ENCODE data around the gene CDC20B. TPM values are rescaled to one million over a fixed set of nuclear protein-coding genes. Genes with fewer than 3 reads are reported as not detected.

The CDC20B gene
- total RNA-seq, 1 donor from 2014 or later = not detected

DNA sequence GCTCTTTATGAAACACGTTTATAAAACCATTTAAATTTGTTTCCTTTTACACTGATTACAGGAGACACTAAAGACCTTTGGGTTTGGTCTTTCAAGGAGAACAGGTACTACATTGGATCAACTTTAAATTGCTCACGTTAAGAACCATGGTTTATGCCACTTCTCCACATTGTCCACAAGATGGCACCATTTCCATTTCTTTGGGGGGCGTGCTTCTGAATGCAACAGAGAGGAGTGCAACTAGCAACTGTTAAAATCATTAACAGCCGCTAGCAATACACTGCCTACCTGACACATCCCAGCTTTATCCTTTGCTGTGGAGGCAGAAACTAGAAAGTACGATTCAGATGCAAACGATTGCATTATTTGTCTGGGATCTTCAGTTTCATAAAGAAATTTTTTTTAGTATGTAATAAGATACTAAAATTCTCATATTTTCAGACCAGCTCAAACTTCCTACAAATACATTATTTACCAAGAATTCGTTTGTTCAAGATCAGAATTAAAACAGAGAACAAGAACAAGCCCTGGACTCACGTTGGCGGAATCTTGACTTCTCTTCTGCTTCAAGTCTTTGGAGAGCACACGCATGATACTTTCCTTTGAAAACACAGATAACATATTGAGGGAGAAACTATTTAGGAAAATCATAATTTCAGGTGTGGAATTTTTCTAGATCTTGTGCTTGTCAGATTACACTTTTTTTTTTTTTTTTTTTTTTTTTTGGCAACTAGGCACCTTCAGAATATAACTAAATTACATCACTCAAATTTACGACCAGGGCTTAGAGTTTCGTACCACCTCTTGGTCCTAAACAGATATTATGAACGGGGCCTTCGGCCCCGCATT is 702 bp downstream of the CDC20B start:
- FAIRE-seq = no peak
- peak; percentile 79 for DNase-seq (ENCODE audit: low read depth)
- Histone ChIP-seq H3K36me3 (ENCODE audit: control insufficient read depth, insufficient read depth, low read length) (no peaks in the 10 kb centered on the region), H3K4me3 (ENCODE audit: low read depth, low read length) (peak overlapping the region; percentile 45), H3K27me3 (ENCODE audit: control insufficient read depth, insufficient read depth, low read length) (no peaks in the 10 kb centered on the region)
- TF ChIP-seq, protein P1, sequence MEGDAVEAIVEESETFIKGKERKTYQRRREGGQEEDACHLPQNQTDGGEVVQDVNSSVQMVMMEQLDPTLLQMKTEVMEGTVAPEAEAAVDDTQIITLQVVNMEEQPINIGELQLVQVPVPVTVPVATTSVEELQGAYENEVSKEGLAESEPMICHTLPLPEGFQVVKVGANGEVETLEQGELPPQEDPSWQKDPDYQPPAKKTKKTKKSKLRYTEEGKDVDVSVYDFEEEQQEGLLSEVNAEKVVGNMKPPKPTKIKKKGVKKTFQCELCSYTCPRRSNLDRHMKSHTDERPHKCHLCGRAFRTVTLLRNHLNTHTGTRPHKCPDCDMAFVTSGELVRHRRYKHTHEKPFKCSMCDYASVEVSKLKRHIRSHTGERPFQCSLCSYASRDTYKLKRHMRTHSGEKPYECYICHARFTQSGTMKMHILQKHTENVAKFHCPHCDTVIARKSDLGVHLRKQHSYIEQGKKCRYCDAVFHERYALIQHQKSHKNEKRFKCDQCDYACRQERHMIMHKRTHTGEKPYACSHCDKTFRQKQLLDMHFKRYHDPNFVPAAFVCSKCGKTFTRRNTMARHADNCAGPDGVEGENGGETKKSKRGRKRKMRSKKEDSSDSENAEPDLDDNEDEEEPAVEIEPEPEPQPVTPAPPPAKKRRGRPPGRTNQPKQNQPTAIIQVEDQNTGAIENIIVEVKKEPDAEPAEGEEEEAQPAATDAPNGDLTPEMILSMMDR (IDR thresholded peaks at IDR 0.05; ENCODE audit: insufficient read depth, low read length, severe bottlenecking) = peak; percentile 69

DNA sequence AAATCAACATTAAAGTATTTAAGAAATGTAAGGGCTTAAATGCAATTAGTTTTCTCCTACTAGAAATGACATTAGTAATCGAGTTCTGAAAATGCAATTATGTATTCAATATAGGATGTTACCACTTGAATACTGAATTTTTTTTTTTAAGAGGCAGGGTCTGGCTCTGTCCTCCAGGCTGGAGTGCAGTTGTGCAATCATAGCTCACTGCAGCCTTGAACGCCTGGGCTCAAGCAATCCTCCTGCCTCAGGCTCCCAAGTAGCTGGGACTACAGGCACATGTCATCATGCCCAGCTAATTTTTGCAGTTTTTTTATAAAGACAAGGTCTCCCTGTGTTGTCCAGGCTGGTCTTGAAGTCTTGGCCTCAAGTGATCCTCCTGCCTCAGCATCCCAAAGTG is 1.5 kb downstream of the CDC20B start:
- no peaks in the 10 kb centered on the region for H3K36me3 ChIP-seq (ENCODE audit: control insufficient read depth, insufficient read depth, low read length)

DNA sequence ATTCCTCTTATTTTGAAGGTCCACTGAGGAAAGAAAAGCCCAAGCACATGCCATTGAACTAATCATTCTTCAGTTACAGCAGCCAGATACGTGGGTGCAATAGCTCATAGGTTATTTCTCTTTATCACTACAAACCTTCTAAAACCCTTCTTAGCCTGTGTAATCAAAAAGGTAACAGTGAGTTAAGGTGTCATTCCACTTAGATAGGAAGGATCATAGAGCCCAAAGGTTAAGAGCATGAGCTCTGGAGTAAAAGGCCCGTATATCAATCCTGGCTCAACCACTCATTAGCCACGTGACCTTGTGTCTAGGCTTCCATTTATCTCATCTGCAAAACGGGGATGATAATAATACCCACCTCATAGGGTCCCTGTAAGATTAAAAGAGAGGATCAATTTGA is 10.3 kb downstream of the CDC20B start:
- no peak for DNase-seq (ENCODE audit: low read depth)
- Histone ChIP-seq H3K36me3 (ENCODE audit: control insufficient read depth, insufficient read depth, low read length) (peaks cover 1% of the 10 kb centered on the region), H3K27me3 (ENCODE audit: control insufficient read depth, insufficient read depth, low read length) (no peaks in the 10 kb centered on the region), H3K4me3 (ENCODE audit: low read depth, low read length) (no peak overlapping the region)
- TF ChIP-seq, protein P1 (IDR thresholded peaks at IDR 0.05; ENCODE audit: insufficient read depth, low read length, severe bottlenecking) = no peak
- FAIRE-seq = no peak

More for the DNA sequence above, 1.5 kb downstream of the CDC20B start:
- DNase-seq (ENCODE audit: low read depth) = no peak
- TF ChIP-seq, protein P1 (IDR thresholded peaks at IDR 0.05; ENCODE audit: insufficient read depth, low read length, severe bottlenecking) = no peak
- Histone ChIP-seq H3K27me3 (ENCODE audit: control insufficient read depth, insufficient read depth, low read length) (no peaks in the 10 kb centered on the region), H3K4me3 (ENCODE audit: low read depth, low read length) (no peak overlapping the region)
- FAIRE-seq = no peak

DNA sequence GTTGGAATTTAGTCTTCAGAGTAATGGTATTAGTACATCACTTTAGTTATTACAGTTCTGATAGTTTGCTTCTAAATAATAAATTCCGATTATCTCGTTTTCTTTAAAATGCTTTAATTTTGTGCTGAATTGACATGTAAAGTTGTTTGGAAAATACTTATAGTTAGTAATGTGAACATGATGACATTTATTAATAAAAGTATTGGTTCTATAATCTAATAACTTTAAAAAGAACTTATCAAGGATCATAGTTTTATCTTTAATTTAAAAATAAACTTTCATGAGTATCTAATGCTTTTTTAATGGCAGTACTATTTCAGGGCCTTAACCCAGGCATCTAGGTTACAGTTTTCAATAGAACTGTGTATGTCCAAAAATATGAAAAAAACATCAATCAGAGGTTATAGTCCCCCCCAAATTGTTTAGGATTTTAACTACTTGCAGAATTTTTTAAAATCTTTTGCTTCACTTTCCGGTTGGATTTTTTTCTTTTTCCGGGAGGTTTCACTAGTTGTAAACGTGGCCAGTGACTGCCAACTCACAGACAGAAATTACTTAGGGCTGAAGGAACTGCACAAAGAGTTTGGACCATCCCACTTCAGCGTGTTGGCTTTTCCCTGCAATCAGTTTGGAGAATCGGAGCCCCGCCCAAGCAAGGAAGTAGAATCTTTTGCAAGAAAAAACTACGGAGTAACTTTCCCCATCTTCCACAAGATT is 12.3 kb downstream of the CDC20B start:
- Histone ChIP-seq H3K27me3 (ENCODE audit: control insufficient read depth, insufficient read depth, low read length) (no peaks in the 10 kb centered on the region), H3K36me3 (ENCODE audit: control insufficient read depth, insufficient read depth, low read length) (peaks cover 1% of the 10 kb centered on the region), H3K4me3 (ENCODE audit: low read depth, low read length) (peak overlapping the region; percentile 56)
- TF ChIP-seq, protein P1 (IDR thresholded peaks at IDR 0.05; ENCODE audit: insufficient read depth, low read length, severe bottlenecking) = no peak
- FAIRE-seq (no peak), DNase-seq (ENCODE audit: low read depth) (peak; percentile 85)

DNA sequence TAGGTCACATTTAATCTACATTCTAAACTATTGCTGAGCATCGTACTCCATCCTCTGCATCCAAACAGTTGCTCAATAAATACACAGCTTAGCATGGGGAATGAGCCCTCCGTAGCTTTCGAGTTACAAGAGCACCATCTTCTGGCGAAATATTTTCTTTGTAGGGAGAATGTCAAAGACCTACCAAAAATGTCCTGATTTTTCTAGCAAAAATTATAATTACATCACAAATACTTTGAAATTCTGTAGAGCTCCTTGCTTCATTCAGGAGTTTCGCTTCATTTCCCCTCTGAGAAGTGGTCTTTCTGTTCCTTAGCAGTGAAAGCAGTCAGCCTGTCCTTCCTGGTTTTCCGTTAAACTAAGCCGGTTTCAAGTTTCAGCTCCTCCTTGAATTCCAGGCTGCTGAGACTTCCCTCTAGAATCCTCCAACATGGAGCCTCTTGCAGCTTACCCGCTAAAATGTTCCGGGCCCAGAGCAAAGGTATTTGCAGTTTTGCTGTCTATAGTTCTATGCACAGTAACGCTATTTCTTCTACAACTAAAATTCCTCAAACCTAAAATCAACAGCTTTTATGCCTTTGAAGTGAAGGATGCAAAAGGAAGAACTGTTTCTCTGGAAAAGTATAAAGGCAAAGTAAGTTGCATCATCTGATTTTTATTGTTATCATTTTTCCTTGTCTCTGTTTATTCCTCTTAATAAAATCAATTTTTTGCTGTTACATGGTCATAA is 13.0 kb downstream of the CDC20B start, which contains the start of gene GPX8:
GPX8 (plus strand) TSS at position 409 of the 730 bp plus-strand sequence; CDS start at position 431, 22 bp downstream.
- no peak for FAIRE-seq
- Histone ChIP-seq H3K27me3 (ENCODE audit: control insufficient read depth, insufficient read depth, low read length) (no peaks in the 10 kb centered on the region), H3K4me3 (ENCODE audit: low read depth, low read length) (peak within 1 kb of the TSS; percentile 56), H3K36me3 (ENCODE audit: control insufficient read depth, insufficient read depth, low read length) (peaks cover 1% of the 10 kb centered on the region)
- TF ChIP-seq, protein P1 (IDR thresholded peaks at IDR 0.05; ENCODE audit: insufficient read depth, low read length, severe bottlenecking) = peak; percentile 48
- DNase-seq (ENCODE audit: low read depth) = peak; percentile 85
